Gastrocnemius medialis (tissue), 4 donors: ENCODE results near the gene DIAPH1. TPM values are rescaled to one million over a fixed set of nuclear protein-coding genes. Genes with fewer than 3 reads are reported as not detected.
A peak's percentile ranks its signal among the peaks of the same experiment; 100 is the strongest.

Experiments
- ATAC-seq, 2 donors: fragments of 150-250 bp; one replicate each; pipeline ENCODE4 v1.9.1; 2016
- DNase-seq, 2 donors: peaks; one replicate each; pipeline ENCODE4 v3.0.0-alpha.2; 2019
- H3K27ac ChIP-seq, 4 donors: fragments of 200-600 bp; sonication (generic); 1 replicate in 1 of 4; 2 replicates in 3 of 4; pipeline ENCODE4 v1.5.1; 2016 to 2018; ENCODE audit warnings: mild to moderate bottlenecking in 2 of 4, moderate library complexity in 1 of 4
- H3K27me3 ChIP-seq, 3 donors: fragments of 200-600 bp; sonication (generic) in 2 of 3; 1 replicate in 1 of 3; 2 replicates in 2 of 3; pipeline versions ENCODE4 v1.5.1 to v1.6.0; 2016 to 2019; ENCODE audit warnings: mild to moderate bottlenecking in 1 of 3, moderate library complexity in 1 of 3
- H3K36me3 ChIP-seq, 2 donors: fragments of 200-600 bp; sonication (generic) in 1 of 2; one replicate each; pipeline ENCODE4 v1.5.1; 2017 to 2018
- H3K4me1 ChIP-seq, 2 donors: fragments of 200-600 bp; sonication (generic) in 1 of 2; one replicate each; pipeline ENCODE4 v1.5.1; 2016 to 2017; ENCODE audit warnings: mild to moderate bottlenecking in 2 of 2
- H3K4me3 ChIP-seq, 4 donors: fragments of 200-600 bp; sonication (generic) in 3 of 4; 1 replicate in 1 of 4; 2 replicates in 3 of 4; pipeline ENCODE4 v1.5.1; 2016 to 2019; ENCODE audit warnings: mild to moderate bottlenecking in 2 of 4
- H3K9me3 ChIP-seq, 3 donors: fragments of 200-600 bp; sonication (generic) in 2 of 3; 1 replicate in 1 of 3; 2 replicates in 2 of 3; pipeline ENCODE4 v1.5.1; 2016 to 2019
- POLR2A ChIP-seq, 2 donors: fragments of 450-650 bp; IDR thresholded peaks; one replicate each; pipeline ENCODE4 v1.6.1; 2017; ENCODE audit warnings: antibody characterized with exemption in 2 of 2, mild to moderate bottlenecking in 2 of 2, moderate library complexity in 2 of 2
- in situ Hi-C, 4 donors: fragments of 200-750 bp; cut with MboI; loops; one replicate each; pipeline versions ENCODE4 v1.15.0 to v1.8.0; 2017; ENCODE audit warnings: low sequenced_read_pairs in 4 of 4
- intact Hi-C: fragments of 100-400 bp; cut with DNase I; formaldehyde crosslinking; loops from one replicate; pipeline ENCODE4 v1.15.1; 2023; ENCODE audit warnings: low total_unique reads
- total RNA-seq, 4 donors: library from RNA; depleted of rRNA; stranded (reverse); fragments of >200 nt; gene quantifications; one replicate each; pipeline versions ENCODE4 v1.1.0 to v1.2.3, GENCODE V29; 2016
- TF ChIP-seq, protein P1 (sequence below), 5 experiments: fragments of 450-650 bp in 3 of 5; fragments of 200-600 bp in 2 of 5; sonication (generic) in 2 of 5; IDR thresholded peaks in 4 of 5; conservative IDR thresholded peaks in 1 of 5; 1 replicate in 4 of 5; 2 replicates in 1 of 5; pipeline ENCODE4 v1.5.1; 2016 to 2019; ENCODE audit warnings: antibody characterized with exemption in 5 of 5, mild to moderate bottlenecking in 3 of 5, moderate library complexity in 3 of 5

The DIAPH1 gene
- total RNA-seq, 4 donors from 2014 or later, result 98.3 to 324 (median 214) TPM

DNA sequence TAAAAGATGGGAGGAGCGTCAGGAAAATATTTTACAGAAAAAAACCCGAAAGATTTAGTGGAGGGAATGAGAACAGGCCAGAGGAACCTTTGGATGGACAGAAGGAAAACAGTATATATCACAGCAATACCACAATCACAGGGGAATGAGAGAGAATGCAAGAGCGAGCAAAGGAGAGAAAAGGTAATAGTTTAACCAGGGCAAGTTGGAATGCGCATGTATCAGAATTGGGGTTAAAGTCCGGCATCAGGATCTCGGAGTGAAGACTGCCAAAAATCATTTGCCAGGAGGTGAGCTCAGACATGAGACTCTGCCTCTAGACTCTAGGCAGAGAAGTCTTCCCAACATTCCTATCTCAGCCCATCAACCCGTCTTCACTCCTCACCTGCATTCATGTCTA, 93.1 kb downstream of the DIAPH1 start:
- H3K4me3 ChIP-seq, result no peak overlapping the region
- H3K9me3 ChIP-seq, result no peaks in the 10 kb centered on the region
- H3K27ac ChIP-seq, result peak overlapping the region; percentile 87 to 92 (median 90)
- peaks cover 64 to 73% of the 10 kb centered on the region in 2 donors for H3K4me1 ChIP-seq
- in situ Hi-C loops, result loop anchor here in 1 of 4 donors (5.0 kb wide), 1 partner anchor 48 kb away; the partner anchor contains the start of gene PCDHGC3
- ATAC-seq (no peak), DNase-seq (no peak)
- peaks cover 0 to 50% of the 10 kb centered on the region in 2 donors for H3K36me3 ChIP-seq
- intact Hi-C loops, result loop anchor here (1.0 to 2.0 kb wide), 4 partner anchors 17 to 204 kb away; partner anchors contain the start of gene PCDHGB7
- TF ChIP-seq, protein P1, sequence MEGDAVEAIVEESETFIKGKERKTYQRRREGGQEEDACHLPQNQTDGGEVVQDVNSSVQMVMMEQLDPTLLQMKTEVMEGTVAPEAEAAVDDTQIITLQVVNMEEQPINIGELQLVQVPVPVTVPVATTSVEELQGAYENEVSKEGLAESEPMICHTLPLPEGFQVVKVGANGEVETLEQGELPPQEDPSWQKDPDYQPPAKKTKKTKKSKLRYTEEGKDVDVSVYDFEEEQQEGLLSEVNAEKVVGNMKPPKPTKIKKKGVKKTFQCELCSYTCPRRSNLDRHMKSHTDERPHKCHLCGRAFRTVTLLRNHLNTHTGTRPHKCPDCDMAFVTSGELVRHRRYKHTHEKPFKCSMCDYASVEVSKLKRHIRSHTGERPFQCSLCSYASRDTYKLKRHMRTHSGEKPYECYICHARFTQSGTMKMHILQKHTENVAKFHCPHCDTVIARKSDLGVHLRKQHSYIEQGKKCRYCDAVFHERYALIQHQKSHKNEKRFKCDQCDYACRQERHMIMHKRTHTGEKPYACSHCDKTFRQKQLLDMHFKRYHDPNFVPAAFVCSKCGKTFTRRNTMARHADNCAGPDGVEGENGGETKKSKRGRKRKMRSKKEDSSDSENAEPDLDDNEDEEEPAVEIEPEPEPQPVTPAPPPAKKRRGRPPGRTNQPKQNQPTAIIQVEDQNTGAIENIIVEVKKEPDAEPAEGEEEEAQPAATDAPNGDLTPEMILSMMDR (IDR thresholded peaks at IDR 0.05 in 4 of 5, conservative IDR thresholded peaks at IDR 0.05 in 1 of 5), result no peak
- TF ChIP-seq POLR2A (IDR thresholded peaks at IDR 0.05), result no peak
- no peaks in the 10 kb centered on the region for H3K27me3 ChIP-seq

DNA sequence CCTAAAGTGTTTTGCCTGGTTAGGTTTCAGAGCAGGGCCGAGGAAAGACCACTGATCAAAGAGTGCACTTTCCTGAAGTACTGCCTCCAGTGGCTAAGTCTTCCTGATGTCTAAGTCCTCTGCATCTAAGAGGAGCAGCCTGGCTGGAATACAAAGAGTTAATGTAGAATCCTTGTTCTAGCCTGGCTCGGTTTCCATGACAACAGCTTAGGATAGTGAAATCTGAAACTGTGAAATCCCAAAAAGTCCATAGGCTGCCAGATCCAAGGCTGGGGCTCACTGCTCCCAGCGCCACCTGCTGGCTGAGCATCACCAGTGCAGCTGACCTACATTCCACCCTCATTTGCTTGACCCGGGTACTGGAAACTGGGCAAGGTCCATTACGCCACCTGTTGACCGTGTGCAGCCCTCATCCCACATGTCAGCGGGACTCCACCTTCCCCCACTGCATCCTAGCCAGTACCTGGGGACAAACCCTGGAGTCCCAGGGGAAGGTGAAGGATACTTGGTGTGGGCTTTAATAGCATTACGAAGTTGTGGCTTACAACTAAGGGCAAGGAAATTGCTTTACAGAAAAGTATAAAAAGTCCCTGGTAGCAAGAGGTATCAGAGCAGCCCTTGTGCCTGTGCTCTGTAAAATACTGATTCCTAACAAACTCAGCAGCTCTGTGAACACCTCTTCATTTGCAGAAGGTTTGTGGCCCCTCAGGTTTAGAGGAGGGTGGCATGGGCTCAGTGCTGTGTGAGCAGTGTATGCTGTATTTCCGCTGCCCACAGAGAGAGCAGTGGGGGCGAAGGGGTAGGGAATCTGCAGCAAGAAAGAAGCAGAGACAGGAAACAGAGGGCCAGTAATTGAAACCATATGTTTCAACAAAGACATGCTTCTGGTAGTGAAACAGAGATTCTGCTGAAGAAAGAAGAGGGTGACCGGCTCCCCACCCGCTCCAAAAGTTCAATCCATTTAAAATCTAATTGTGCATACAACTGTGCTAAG, 93.9 kb downstream of the DIAPH1 start:
- intact Hi-C loops, result loop anchor here (1.0 to 5.0 kb wide), 9 partner anchors 12 to 1872 kb away; partner anchors contain the start of genes DIAPH1, PCDHGA12, PCDHGB7 and PCDHGC3
- H3K27me3 ChIP-seq, result no peaks in the 10 kb centered on the region
- peak overlapping the region; percentile 87 to 92 (median 90) for H3K27ac ChIP-seq
- DNase-seq (peak; percentile 88 to 94), ATAC-seq (peak; percentile 58 to 65)
- H3K4me3 ChIP-seq, result no peak overlapping the region
- peaks cover 0 to 50% of the 10 kb centered on the region in 2 donors for H3K36me3 ChIP-seq
- TF ChIP-seq POLR2A (IDR thresholded peaks at IDR 0.05), result no peak
- TF ChIP-seq, protein P1 (IDR thresholded peaks at IDR 0.05 in 4 of 5, conservative IDR thresholded peaks at IDR 0.05 in 1 of 5), result peak; percentile 98 to 99 (median 99)
- no peaks in the 10 kb centered on the region for H3K9me3 ChIP-seq
- peaks cover 64 to 75% of the 10 kb centered on the region in 2 donors for H3K4me1 ChIP-seq
- in situ Hi-C loops, result loop anchor here in 2 of 4 donors (5.0 kb wide), 2 partner anchors 37 to 48 kb away; partner anchors contain the start of gene PCDHGC3 (in 2 of the 2)

DNA sequence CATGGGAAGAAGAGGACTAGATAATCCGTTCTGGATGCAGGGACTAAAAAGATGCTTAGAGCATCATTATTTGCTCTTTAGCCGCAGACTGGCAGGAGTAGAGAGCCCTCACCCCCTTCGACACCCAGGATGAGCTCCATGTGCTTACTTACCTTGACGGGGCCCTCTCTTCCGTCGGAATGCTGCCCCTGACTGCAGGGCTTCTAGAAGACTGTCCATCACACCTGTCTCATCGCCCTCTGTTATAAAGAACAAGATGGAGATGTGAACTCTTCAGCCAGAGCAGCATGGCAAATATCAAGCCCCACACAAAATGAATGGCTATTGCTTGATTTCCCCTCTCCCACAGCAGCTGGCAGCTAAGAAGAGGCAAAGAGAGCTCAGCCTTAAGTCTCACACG, 94.8 kb downstream of the DIAPH1 start:
- ATAC-seq, result no peak
- in situ Hi-C loops, result loop anchor here in 1 of 4 donors (5.0 kb wide), 2 partner anchors 38 to 47 kb away; partner anchors contain the start of gene PCDHGC3
- no peak for TF ChIP-seq POLR2A (IDR thresholded peaks at IDR 0.05)
- TF ChIP-seq, protein P1 (IDR thresholded peaks at IDR 0.05 in 4 of 5, conservative IDR thresholded peaks at IDR 0.05 in 1 of 5), result no peak

DNA sequence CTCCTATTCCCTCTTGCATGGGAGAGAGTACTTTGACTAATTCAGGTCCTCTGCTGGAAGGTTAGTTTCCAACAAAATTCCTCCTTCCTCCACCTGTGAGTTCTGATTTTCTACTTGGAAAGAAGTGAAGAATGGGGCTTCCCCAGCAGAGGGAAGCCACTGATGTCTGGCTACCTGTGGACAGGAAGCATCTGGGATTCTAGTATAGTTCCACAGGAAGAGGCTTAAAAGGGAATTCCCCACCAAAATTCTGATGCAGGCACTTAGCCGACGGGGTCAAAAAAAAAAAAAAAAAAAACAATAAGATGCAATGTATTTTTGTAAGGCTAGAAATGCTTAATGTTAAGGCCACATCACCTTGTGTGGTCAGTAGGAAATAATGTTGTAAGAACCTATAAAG, 96.5 kb downstream of the DIAPH1 start:
- DNase-seq, result no peak
- in situ Hi-C loops (loop anchor here in 1 of 4 donors (5.0 kb wide), 2 partner anchors 40 to 45 kb away; partner anchors contain the start of gene PCDHGC3), intact Hi-C loops (loop anchor here (1.0 to 5.0 kb wide), 3 partner anchors 95 to 1875 kb away; partner anchors contain the start of genes DIAPH1 and TAF7)
- H3K27me3 ChIP-seq, result no peaks in the 10 kb centered on the region
- H3K27ac ChIP-seq, result peak overlapping the region; percentile 87 to 92 (median 90)
- no peak for ATAC-seq
- TF ChIP-seq POLR2A (IDR thresholded peaks at IDR 0.05), result no peak
- TF ChIP-seq, protein P1 (IDR thresholded peaks at IDR 0.05 in 4 of 5, conservative IDR thresholded peaks at IDR 0.05 in 1 of 5), result no peak
- no peak overlapping the region for H3K4me3 ChIP-seq
- no peaks in the 10 kb centered on the region for H3K9me3 ChIP-seq
- peaks cover 0 to 38% of the 10 kb centered on the region in 2 donors for H3K36me3 ChIP-seq
- peaks cover 71 to 82% of the 10 kb centered on the region in 2 donors for H3K4me1 ChIP-seq

More for the DNA sequence above, 94.8 kb downstream of the DIAPH1 start:
- intact Hi-C loops, result loop anchor here (1.0 to 5.0 kb wide), 8 partner anchors 11 to 1873 kb away; partner anchors contain the start of genes DIAPH1, PCDHGA12, PCDHGB7 and PCDHGC3
- Histone ChIP-seq H3K27ac (peak overlapping the region; percentile 87 to 92 (median 90)), H3K27me3 (no peaks in the 10 kb centered on the region), H3K9me3 (no peaks in the 10 kb centered on the region), H3K4me3 (no peak overlapping the region), H3K4me1 (peaks cover 64 to 75% of the 10 kb centered on the region in 2 donors), H3K36me3 (peaks cover 0 to 50% of the 10 kb centered on the region in 2 donors)
- no peak for DNase-seq
